ENCODE measurements around the gene ABCA12. TPM values are rescaled to one million over a fixed set of nuclear protein-coding genes. Genes with fewer than 3 reads are reported as not detected.

ABCA12 gene
- total and polyA plus RNA-seq, 10 of the 15 experiments (the other 5 are each of a cell fraction or from before 2014, with no cell fraction given), result 1.2 to 12.1 (median 6.0) TPM

- TF ChIP-seq REST (IDR thresholded peaks at IDR 0.05; ENCODE audit: low read depth, low read length), result no peak
Measured at GRCh38 chr2:215160081-215160480, 21.7 kb upstream of the ABCA12 start (continued).

GRCh38 chr2:215156453-215156852 lies 18.0 kb upstream of the ABCA12 start:
- intact Hi-C loops (cut with micrococcal nuclease; ENCODE audit: unreplicated experiment) (no loop called here), in situ Hi-C loops (cut with MboI) (no loop called here)
- no peaks in the 10 kb centered on the region for H3K36me3 ChIP-seq (ENCODE audit: control insufficient read depth in 2 of 2, insufficient read depth in 2 of 2, low read length in 1 of 2)
- 50% methylated on average over 2 of the region's 2 CpGs for WGBS (ENCODE audit: insufficient coverage, insufficient replicate concordance, low lambda C conversion rate, missing lambda C conversion rate)
- BruUV-seq (replicated peaks), result no TSS peak
- no peak for ATAC-seq
- RAD21 ChIA-PET (ENCODE audit: unreplicated experiment), result no interaction called here
- no peak overlapping the region for H3K4me2 ChIP-seq (ENCODE audit: control insufficient read depth, insufficient read depth)
- DNase-seq (ENCODE audit: low read depth, low spot score), result no peak
- H3K79me2 ChIP-seq (ENCODE audit: control insufficient read depth, insufficient read depth, low read length), result no peaks in the 10 kb centered on the region
- no peak overlapping the region for H3K9ac ChIP-seq (ENCODE audit: control insufficient read depth, insufficient read depth, low read length)
- H2AFZ ChIP-seq (ENCODE audit: control insufficient read depth, low read depth, low read length), result no peak overlapping the region
- CTCF ChIA-PET, result no interaction called here
- POLR2A ChIA-PET, result no interaction called here
- no peak overlapping the region for H3K4me3 ChIP-seq
- FAIRE-seq, result no peak
- H3K9me3 ChIP-seq (replicated peaks; ENCODE audit: control insufficient read depth, insufficient read depth, low read length), result no peaks in the 10 kb centered on the region
- H4K20me1 ChIP-seq (ENCODE audit: control insufficient read depth, insufficient read depth), result no peaks in the 10 kb centered on the region
- no peaks in the 10 kb centered on the region for H3K27me3 ChIP-seq (replicated peaks in 1 of 2; ENCODE audit: control insufficient read depth in 2 of 2, insufficient read depth in 2 of 2, low read length in 1 of 2)
- no peak overlapping the region for H3K27ac ChIP-seq (ENCODE audit: control insufficient read depth, insufficient read depth)
- SMC1A ChIA-PET (ENCODE audit: uncharacterized antibody, unreplicated experiment), result interaction anchor here (0.7 kb wide), 1 partner anchor 82 kb away, joined by 3 read pairs; no protein-coding TSS in a partner anchor
- H3K4me1 ChIP-seq (ENCODE audit: control insufficient read depth, insufficient read depth, low read length), result no peaks in the 10 kb centered on the region
- TF ChIP-seq SMARCA5 (IDR thresholded peaks at IDR 0.05) (no peak), ETV6 (conservative IDR thresholded peaks at IDR 0.05 in 1 of 2, IDR thresholded peaks at IDR 0.05 in 1 of 2; ENCODE audit: borderline replicate concordance in 1 of 2, low read depth in 1 of 2) (no peak), POLR2A (IDR thresholded peaks at IDR 0.05; ENCODE audit: low read depth, low read length) (no peak), E2F8 (IDR thresholded peaks at IDR 0.05; ENCODE audit: low read depth, partially characterized antibody) (no peak), ELK1 (IDR thresholded peaks at IDR 0.05; ENCODE audit: low read depth, low read length) (no peak), MYB (IDR thresholded peaks at IDR 0.05; ENCODE audit: borderline replicate concordance, low read depth, low read length) (no peak), HDGF (IDR thresholded peaks at IDR 0.05) (no peak), MLLT1 (IDR thresholded peaks at IDR 0.05) (no peak), GABPA (IDR thresholded peaks at IDR 0.05; ENCODE audit: low read depth) (no peak)
